Hepatocyte (in vitro differentiated cells): ENCODE results near the gene KRTAP1-3.

ENCODE experiments used
- CTCF ChIP-seq: fragments of 200-600 bp; sonication (generic); IDR thresholded peaks from 2 replicates; pipeline ENCODE4 v1.5.1; 2016; ENCODE audit warnings: antibody characterized with exemption, mild to moderate bottlenecking; ENCODE audit not compliant: poor library complexity
- EZH2 ChIP-seq: fragments of 200-600 bp; sonication (generic); IDR thresholded peaks from 2 replicates; pipeline ENCODE4 v1.6.1; 2016; ENCODE audit warnings: antibody characterized with exemption, mild to moderate bottlenecking, borderline replicate concordance
- EZH2phosphoT487 ChIP-seq: fragments of 200-600 bp; sonication (generic); IDR thresholded peaks from one replicate; pipeline ENCODE4 v1.6.1; 2018; ENCODE audit warnings: antibody characterized with exemption, mild to moderate bottlenecking, low read depth, moderate library complexity; ENCODE audit not compliant: unreplicated experiment, severe bottlenecking

GRCh38 chr17:41067281-41067680 is 32.6 kb upstream of the KRTAP1-3 start:
- TF ChIP-seq CTCF (no peak), EZH2 (no peak), EZH2phosphoT487 (no peak)
